RPMI8226 (cell line): Measurements from ENCODE around the gene ANGEL2.
A peak's percentile ranks its signal among the peaks of the same experiment; 100 is the strongest.
"Not testable (repeated sequence)": the region's sequence is repeated elsewhere in the genome, so short reads cannot be mapped to it uniquely, and the experiment has no call there.

Experiments
- DNase-seq: peaks from one replicate; pipeline ENCODE4 v3.0.0-alpha.2; 2015

The ANGEL2 gene

DNA sequence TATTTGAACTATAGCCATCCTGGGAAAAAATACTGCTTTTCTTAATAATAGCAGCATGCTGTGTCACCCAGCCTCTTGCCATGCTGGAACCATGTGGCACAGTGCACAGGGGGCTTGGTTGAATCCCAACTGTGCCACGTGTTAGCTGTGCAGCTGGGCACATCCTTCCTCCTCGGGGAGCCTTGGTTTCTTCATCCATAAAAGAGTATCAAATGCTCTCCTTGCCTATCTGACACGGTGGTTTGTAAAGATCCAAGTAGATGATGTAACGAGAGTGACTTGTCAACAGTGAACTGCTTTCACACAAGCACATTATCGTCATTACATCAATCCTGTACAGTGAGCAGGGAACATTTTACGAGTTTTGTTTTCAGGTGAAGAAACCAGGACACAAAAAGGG, 41.0 kb downstream of the ANGEL2 start:
- DNase-seq, result no peak

DNA sequence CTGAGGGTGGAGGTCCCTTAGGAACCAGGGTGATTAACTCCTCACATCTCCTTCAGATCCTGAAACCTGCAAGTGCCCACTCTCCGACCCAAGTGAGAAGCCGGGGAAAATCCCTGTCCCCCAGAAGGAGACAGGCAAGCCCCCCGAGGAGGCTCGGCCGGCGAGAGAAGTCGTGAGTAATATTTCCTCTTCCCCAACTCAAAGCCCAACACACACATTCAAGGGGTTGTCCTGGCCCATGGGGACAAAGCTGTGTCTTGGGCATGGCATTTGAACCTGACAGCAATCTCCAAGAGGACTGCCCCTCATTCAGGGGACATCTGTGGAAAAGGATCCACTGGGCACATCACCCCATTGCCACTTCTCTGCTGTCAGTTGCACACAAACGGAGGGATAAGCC, 41.8 kb downstream of the ANGEL2 start:
- no peak for DNase-seq

DNA sequence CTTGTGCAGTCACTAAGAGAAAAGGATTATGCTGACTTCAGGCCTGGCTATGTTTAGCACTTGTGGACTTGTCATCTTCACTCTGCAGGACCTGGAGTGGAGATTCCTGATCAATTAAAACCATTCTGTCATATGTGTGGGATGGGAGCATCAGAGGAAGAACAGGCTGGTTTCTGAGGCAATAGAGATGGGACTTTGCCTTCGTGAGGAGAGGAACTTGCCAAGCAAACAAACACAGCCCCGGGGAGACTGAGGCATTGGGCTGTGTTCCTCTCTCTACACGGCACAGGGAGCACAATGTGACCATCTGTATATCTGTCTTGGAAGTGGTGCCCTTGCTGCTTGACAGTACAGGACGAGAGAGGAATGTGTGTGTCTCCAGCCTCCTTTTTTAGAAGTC, 42.2 kb downstream of the ANGEL2 start:
- DNase-seq, result no peak

DNA sequence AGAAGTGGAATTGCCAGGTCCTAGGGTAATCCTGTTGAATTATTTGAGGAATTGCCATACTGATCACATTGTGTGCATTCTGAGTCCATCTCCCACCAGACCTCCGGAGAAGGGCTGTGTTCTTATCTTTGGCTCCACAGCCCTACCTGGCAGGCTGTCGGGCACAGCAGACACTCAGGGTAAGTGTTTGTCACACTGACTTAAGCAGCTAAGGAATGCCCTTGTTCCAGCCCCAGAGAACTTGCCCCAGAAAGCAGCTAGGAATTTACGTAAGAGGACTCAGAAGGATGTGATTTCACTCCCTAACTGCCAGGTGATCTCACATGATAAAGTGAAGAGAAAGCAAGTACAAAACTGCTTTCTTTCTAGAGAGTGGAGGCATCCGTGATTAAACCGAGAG, 44.4 kb downstream of the ANGEL2 start:
- no peak for DNase-seq

DNA sequence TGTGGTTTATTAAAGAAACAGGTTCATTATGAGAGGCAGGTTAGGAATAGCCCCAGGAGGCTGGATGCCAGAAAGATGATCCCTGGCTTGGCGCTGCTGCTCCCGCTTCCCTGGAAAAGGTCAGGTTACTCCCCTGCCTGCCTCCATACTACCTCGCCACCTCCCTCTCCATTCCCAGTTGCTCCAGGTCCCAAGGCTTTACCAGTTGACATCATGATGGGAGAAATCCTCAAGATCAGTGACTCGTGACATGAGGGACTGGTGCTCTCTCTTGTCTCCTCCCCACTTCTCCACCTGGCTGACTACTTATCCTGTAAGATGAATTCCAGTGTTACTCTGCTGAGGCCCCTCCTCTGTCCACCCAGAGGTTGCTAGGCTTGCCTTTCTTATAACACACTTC, 45.6 kb downstream of the ANGEL2 start:
- DNase-seq, result no peak

DNA sequence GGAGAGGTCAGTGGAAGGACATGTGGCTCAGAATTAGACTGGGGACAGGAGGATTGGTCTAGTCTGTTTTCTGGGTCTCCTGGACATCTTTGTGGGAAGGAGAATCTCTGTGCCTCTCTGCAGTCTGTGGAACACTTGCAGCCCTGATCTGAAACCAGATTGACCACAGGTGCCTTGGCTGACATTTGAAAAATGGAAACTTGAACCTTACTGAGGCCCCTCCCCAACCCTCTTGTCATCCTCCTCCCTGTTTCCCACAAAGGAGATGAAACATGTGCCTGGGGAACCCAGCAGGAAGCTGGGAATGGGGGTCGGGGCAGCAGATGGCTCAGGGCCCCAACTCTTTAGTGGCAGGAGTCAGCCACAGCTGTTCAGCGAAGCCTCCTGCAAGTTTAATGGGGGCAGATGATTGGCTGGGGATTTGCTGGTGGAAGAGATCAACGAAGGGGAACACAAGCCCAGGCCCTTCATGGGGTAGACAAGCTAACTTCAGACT, 47.3 kb downstream of the ANGEL2 start:
- peak; percentile 16 for DNase-seq

DNA sequence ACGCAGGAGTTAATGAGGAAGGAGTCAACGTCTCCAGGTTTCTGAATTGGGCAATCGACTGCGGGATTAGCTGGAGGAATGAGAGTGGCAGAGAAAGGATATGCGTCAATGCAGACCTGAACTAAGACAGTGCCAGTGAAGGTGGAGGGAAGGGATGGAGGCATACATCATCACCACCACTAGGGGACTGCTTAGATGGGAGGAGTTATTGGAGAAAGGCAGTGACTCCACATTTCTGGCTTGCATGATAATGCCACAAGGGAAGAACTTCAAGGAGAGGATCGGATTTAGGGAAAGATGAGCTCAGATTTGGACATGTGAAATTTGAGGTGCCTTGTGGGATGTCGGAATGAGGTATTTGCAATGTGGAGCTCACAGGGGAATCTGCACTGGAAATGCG, 47.9 kb downstream of the ANGEL2 start:
- DNase-seq, result peak; percentile 39

DNA sequence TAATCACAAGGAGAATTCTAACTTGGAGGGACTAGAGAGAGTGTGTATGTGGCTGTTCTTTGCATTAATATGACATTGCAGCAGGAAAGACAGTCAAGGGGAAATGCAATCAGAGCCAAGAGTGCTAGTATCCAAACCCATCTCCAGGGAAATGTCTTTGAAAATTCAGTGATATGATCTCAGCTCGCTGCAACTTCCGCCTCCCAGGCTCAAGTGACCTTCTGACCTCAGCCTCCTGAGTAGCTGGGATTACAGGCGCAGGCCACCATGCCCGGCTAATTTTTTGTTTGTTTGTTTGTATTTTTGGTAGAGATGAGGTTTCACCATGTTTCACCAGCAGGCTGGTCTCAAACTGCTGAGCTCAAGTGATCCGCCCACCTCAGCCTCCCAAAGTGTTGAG, 49.1 kb downstream of the ANGEL2 start:
- no peak for DNase-seq

DNA sequence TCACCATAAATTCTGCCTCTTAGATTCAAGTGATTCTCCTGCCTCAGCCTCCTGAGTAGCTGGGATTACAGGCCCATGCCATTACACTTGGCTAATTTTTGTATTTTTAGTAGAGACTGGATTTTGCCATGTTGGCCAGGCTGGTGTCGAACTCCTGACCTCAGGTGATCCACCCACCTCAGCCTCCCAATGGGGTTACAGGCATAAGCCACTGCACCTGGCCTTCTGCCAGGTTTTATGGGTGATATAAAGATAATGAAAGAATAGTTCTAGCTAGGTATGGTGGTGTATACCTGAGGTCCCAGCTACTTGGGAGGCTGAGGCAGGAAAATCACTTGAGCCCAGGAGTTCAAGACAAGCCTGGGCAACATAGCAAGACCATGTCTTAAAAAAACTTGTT, 50.7 kb downstream of the ANGEL2 start:
- DNase-seq, result not testable (repeated sequence)

DNA sequence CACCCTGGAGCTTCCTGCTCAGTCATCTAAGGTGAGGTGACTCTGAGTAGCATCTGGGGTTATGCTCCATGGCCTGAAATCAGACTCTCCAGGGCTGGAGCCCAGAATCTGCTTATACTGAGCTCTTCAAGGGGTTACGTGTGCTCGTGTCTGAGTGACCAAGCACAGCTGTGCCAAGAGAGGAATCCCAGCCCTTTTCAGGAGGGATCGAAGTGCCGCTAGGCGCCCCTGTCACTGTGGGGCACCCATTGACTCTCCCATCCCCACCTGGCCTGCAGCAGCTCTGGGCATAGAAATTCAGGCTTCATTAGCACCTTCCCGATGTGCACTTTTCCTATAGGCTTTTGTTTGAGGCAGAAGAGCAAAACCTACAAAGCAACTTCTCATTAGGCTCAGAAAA, 51.6 kb downstream of the ANGEL2 start:
- no peak for DNase-seq

DNA sequence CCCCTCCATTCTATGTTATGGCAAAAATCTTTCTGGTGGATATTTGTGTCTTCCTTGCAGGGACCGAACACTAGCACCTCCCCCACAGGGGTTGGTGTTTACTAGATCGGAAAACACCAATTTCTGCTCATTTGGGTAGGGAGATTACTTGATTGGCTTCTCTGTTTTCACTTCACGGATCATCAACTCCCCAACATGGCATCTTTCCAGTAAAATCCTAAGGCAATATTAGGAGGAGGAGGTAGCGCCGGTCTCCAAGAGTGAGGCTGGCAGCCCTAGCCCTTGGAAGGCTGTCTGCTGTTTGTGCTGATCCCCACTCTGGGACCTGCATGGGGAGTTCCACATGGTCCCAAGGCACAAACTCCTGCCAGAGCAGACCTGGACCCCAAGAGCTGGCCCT, 53.2 kb downstream of the ANGEL2 start:
- DNase-seq, result no peak

DNA sequence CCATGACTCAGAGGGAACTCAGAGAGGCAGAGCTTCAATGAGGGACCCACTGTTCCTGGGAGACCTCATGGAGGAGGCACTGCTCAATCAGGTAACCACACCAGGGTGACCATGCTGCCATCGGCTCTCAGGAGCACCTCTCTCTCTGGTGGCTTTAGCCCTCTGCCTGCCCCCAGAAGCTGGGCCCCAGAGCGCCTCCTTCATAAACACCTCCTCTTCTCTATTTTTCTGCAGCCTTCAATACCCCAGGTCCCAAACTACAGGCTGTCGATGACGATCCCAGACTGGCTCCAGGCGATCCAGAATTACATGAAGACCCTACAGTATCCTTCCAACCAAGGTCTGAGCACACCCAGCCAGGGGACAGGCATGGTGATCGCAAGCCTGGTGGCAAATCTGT, 54.7 kb downstream of the ANGEL2 start:
- no peak for DNase-seq

DNA sequence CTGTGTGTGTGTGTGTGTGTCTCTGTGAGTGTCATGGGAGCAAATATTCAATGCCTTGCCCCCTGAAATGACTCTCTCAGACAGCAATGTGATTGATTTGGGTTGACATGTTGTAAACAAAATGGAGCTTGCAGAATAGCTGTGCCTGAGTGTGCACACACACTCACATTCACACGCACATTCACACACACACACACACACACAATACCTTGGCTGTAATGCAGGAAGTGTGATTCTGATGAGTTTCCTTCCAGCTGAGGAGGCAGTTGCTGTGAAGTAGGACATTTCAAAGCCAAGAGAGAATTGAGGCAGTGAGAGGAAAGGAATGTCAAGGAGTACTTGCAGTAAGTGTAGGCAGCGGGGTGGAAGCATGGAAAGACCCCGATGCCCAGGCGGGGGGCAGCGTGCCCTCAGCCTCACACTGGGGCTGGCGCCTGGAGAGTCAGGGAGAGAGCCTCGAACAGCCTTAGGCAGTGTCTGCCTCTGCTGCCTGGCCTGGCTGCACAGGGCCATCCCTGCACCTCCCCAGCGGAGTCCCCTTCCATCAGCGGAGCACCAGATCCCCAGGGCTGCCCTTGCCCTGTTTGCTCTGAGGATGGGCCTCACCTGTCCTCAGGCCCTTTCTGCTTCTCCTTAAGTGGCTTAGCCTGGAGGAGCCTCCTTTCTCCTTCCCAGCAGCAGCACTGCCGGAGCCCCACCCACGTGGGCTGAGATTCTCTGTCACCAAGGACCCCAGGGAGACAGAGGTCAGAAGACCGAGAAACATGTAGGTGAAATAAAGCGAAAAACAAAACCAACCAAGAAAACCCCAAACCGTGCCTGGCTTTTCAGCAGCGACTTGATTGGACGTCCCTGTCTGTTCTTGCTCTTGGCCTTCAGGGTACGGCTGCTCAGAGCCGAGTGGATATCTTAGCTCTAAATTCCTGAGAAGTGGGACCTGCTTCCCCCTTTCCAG, 56.1 kb downstream of the ANGEL2 start:
- no peak for DNase-seq

DNA sequence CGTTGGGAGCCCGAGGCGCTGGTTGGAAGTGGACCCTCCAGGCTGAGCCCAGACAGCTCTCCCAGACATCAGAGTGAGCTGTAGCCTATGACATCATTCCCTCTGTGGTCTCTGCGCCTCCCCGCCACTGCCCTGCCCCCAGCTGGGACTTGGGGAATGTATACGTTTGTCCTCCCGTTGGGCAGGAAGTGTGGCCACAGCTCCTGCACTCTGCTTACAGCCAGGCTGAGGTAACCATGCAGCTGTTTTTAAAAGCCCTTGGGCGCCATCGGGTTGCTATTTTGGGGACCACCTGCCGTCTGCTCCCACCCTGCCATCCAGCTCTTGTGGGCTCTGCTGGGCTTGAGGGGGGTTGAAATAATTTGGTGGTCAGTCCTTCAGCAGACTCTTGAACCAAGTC, 57.5 kb downstream of the ANGEL2 start:
- DNase-seq, result no peak

DNA sequence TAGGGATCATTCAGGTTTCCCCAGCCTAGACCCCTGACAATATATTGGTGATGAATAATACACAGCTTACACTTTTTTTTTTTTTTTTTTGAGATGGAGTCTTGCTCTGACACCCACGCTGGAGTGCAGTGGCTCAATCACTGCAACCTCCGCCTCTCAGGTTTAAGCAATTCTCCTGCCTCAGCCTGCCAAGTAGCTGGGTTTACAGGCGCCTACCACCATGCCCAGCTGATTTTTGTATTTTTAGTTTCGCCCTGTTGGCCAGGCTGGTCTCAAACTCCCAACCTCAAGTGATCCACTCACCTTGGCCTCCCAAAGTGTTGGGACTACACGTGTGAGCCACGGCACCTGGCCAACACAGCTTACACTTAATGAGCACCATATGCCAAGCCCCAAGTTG, 58.1 kb downstream of the ANGEL2 start:
- no peak for DNase-seq

DNA sequence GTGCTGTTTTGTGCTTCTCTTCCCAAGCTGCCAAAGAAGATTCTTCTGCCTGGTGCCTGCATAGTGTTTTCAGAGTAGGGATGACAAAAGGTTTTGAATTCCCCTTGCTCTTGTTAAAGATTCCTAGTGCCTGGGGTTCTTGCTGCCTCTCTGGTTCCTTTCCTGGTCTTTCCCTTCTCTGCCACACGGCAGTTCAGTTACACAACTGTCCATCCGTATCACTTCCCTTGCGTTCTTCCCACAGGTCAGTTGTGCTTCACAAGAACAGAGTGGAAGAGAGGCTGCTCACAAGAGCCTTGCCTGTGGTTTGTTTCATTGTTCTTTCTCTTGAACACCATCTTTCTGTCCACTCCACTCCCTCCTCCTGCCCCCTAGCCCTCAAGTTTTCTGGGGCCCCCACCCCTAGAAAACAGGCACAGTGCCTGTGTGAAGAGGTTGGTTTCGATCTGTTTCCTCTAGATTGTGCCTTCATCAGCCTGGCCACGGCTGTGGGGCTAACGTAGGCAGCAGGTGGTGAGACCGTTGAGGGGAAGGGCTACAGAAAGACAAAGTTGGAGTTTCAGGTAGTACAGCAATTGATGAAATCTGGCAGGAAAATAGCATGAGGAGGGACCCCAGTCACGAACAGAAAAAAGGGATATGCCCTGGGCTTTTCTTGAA, 59.6 kb downstream of the ANGEL2 start:
- no peak for DNase-seq

DNA sequence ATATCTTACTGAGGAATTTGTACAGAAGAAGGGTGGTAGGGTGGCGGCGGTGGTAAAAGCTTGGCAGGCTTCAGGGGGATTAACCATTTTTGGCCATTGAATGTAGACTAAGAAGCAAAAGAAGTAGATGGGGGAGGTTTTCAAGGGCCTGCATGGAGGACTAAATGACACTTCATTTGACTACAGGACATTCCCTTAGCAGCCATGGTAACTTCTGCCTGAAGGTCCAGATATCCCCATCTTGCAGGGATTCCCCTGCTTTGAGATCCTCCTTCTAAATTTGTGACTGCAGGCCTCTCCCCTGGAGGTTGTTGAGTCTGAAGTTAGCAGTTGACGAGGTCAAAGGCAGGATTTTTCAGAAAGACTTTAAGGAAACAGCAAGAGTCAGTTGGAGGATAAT, 60.6 kb downstream of the ANGEL2 start:
- DNase-seq, result no peak

DNA sequence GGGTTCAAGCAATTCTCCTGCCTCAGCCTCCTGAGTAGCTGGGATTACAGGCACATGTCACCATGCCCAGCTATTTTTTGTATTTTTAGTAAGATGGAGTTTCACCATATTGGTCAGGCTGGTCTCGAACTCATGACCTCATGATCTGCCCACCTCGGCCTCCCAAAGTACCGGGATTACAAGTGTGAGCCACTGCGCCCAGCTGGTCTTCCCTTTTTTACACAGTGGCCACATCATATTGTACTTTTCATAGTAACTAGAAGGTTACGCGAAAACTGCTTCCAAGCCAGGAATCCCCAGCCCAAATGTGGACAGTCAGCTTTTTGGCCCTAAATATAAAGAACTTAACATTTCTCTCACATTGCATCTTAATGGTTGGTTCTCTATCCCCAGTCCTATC, 61.2 kb downstream of the ANGEL2 start:
- DNase-seq, result no peak

DNA sequence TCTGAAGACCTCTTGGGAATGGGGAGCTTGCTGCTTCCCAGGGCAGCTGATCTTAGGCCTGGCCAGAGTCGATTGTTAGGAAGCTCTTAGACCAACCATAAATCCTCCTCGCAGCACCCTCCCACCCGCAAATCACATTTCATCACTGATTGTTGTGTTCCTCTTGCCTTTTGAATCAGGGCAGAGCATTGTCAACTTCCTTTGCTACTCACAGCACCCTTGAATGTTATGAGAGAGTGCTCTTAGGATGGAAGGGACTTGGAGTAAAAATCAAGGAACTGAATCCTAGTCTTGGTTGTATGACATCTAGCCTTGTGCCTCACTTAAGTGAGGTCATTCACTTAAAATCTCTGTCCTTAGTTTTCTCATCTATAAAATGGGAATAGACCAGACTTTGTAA, 62.3 kb downstream of the ANGEL2 start:
- DNase-seq, result no peak

DNA sequence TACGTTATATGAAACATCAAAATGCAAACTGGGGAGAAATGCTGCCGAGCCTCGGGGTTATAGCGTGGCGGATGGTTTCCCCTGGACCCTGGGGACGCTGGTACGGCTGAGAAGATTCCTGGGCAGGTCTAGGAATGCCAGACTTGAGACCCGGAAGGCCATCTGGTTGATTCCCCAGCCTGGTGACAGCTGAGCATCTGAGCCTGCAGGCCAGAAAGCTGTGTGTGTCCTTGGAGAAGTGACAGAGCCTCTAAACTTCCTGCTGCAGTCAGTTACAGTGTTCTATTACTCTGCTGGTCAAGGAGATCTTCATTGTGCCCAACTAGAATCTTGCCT, 63.1 kb downstream of the ANGEL2 start:
- no peak for DNase-seq

DNA sequence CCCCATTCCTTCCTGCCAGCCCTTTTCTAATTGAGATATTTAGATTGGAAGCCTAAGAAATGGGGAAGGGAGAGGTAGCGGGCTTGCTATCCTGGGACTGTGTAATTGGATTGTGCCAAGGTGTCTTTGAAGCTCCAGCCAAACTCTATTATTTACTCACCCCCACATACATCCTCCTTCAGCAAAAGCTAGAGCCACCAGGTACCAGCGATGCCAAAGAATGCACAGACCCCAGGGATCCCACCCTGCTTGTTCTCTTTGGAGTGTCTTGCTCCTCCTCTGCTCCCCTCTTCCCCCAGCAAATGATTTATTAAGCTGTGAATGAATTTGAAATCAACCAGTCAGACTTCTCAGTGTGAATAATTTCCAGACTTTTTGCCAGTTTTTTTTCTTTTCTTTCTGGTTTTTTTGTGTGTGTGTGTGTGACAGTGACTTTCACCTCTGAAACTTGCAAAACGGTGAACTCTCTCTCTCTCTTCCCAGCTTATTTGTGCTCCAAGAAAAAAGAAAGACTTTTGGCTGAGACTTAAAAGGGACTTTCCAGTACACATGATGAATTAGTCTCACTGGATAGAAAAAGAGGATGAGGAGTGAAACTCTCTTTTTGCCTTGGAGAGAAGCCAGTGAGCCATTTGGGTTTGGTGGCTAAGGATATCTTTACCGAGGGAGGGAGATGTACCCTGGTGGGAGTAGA, 63.6 kb downstream of the ANGEL2 start:
- DNase-seq, result no peak

DNA sequence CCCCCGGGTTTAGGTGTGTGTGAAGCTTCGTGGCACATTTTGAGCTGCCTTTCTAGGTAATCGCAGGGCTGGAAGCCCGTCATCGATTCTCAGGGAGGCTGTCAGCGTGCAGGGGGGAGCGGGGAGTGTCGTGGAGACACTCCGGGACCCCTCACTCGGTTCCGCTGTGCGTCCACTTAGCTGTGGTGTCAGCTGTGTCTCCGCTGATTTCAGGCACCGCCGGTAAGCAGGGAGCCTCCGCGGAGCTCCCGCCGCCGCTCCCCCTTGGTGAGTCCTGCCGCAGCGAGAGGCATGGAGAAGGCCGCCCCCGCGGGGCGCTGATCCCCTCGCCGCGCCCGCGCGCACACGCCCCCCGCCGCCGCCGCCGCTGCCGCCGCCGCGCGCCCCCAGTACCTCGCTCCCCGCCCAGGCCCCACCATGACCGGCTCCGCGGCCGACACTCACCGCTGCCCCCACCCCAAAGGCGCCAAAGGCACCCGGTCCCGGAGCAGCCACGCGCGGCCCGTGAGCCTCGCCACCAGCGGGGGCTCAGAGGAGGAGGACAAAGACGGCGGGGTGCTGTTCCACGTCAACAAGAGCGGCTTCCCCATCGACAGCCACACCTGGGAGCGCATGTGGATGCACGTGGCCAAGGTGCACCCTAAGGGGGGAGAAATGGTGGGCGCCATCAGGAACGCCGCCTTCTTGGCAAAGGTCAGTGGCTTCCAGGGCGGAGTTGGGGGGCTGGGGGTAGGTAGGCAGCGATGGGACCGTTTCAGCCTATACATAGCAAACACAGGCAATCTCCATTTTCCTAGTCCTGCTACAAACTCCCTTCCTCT, 64.3 kb downstream of the ANGEL2 start:
- no peak for DNase-seq
